HT-29 (cell line): ENCODE data around the gene ABHD4. TPM values are rescaled to one million over a fixed set of nuclear protein-coding genes. Genes with fewer than 3 reads are reported as not detected.
"Not testable (repeated sequence)": the region's sequence is repeated elsewhere in the genome, so short reads cannot be mapped to it uniquely, and the experiment has no call there.

Experiments
- DNase-seq: peaks from one replicate; pipeline ENCODE4 v3.0.0-alpha.2; 2015; ENCODE audit warnings: low spot score
- total RNA-seq: library from RNA; depleted of rRNA; stranded (reverse); fragments of >200 nt; shearing (Covaris generic); gene quantifications from 2 replicates; pipeline ENCODE4 v1.2.3, GENCODE V29; 2014

ABHD4 gene
- total RNA-seq, 1 experiment from 2014 or later: 6.1 TPM

GRCh38 chr14:22589096-22589839, 8.8 kb upstream of the ABHD4 start, which contains the start of gene DAD1:
DAD1 (minus strand) TSS chr14:22589224; CDS start chr14:22589157, 67 bp downstream.
- peak; percentile 96 for DNase-seq

GRCh38 chr14:22593189-22593588, 4.9 kb upstream of the ABHD4 start:
- DNase-seq: no peak

GRCh38 chr14:22593601-22594000, 4.5 kb upstream of the ABHD4 start:
- no peak for DNase-seq

- no peak for DNase-seq
Observed at GRCh38 chr14:22594156-22594716, 3.9 kb upstream of the ABHD4 start.

- DNase-seq: no peak
Observed at GRCh38 chr14:22596354-22596879, 1.7 kb upstream of the ABHD4 start.

GRCh38 chr14:22597265-22597664, 835 bp upstream of the ABHD4 start:
- DNase-seq: no peak

- DNase-seq: no peak
Observed at GRCh38 chr14:22597771-22598098, 365 bp upstream of the ABHD4 start.

- peak; percentile 70 for DNase-seq
Observed at GRCh38 chr14:22598896-22599244, 770 bp downstream of the ABHD4 start.

GRCh38 chr14:22599349-22599748, 1.2 kb downstream of the ABHD4 start:
- no peak for DNase-seq

GRCh38 chr14:22600027-22600426, 1.9 kb downstream of the ABHD4 start:
- DNase-seq: no peak

GRCh38 chr14:22601456-22601855, 3.4 kb downstream of the ABHD4 start:
- no peak for DNase-seq

GRCh38 chr14:22601996-22602395, 3.9 kb downstream of the ABHD4 start:
- no peak for DNase-seq

- no peak for DNase-seq
Observed at GRCh38 chr14:22602862-22603261, 4.8 kb downstream of the ABHD4 start.

- DNase-seq: no peak
Observed at GRCh38 chr14:22606380-22606779, 8.3 kb downstream of the ABHD4 start.

- DNase-seq: no peak
Observed at GRCh38 chr14:22607291-22607690, 9.2 kb downstream of the ABHD4 start.

GRCh38 chr14:22610931-22611330, 12.8 kb downstream of the ABHD4 start:
- no peak for DNase-seq

- DNase-seq: no peak
Observed at GRCh38 chr14:22613106-22613695, 15.1 kb downstream of the ABHD4 start.

GRCh38 chr14:22613736-22614239, 15.7 kb downstream of the ABHD4 start:
- DNase-seq: no peak

- peak; percentile 59 for DNase-seq
Observed at GRCh38 chr14:22614240-22614799, 16.2 kb downstream of the ABHD4 start.

GRCh38 chr14:22615765-22616164, 17.7 kb downstream of the ABHD4 start:
- DNase-seq: not testable (repeated sequence)

GRCh38 chr14:22622255-22622654, 24.2 kb downstream of the ABHD4 start:
- DNase-seq: no peak

- DNase-seq: no peak
Observed at GRCh38 chr14:22623047-22623446, 24.9 kb downstream of the ABHD4 start.
